HepG2 (cell line): ENCODE results near the gene LIFR. TPM values are rescaled to one million over a fixed set of nuclear protein-coding genes. Genes with fewer than 3 reads are reported as not detected.

ENCODE experiments used
- ATAC-seq: fragments of 200-7000 bp; cut with Tn5 transposase; 3 replicates; pipeline ENCODE4 v1.9.1; 2020; ENCODE audit warnings: mild to moderate bottlenecking, moderate library complexity
- BruUV-seq: library from RNA; stranded (reverse); fragments of 400-500 nt; replicated peaks from 2 replicates; lab custom pipeline; 2021; lab: Mats Ljungman, UMichigan
- CTCF ChIA-PET: fragments of 300-600 bp; formaldehyde crosslinking; extraction: SDS; loops from one replicate; lab custom pipeline; 2021; ENCODE audit warnings: low total read pairs, inconsistent platforms, low intra/inter-chr PET ratio; lab: Yijun Ruan, JAX
- POLR2A ChIA-PET: fragments of 350-600 bp; sonication (Branson Sonifier 250); formaldehyde crosslinking; loops from one replicate; lab custom pipeline; 2020; ENCODE audit warnings: antibody characterized with exemption, inconsistent platforms; lab: Yijun Ruan, JAX
- DNase-seq: peaks from one replicate; pipeline ENCODE4 v3.0.0-alpha.2; 2015; ENCODE audit warnings: low spot score
- FAIRE-seq: peaks from 3 replicates; lab custom pipeline; 2011; peaks lifted over from hg19 to GRCh38; lab: Jason Lieb, UNC
- H2AFZ ChIP-seq: one replicate; pipeline ENCODE4 v1.6.1; 2011; ENCODE audit warnings: low read length, inconsistent platforms
- H3K27ac ChIP-seq: fragments of 300-600 bp; 3 replicates; pipeline ENCODE4 v1.8.0; 2011; ENCODE audit warnings: mixed run types, mild to moderate bottlenecking, mixed read lengths, low read length, inconsistent platforms; ENCODE audit not compliant: insufficient read depth; ENCODE audit errors: extremely low read length
- H3K27me3 ChIP-seq, 2 experiments: fragments of 200-600 bp in 1 of 2; 2 replicates in 1 of 2; 3 replicates in 1 of 2; pipeline versions ENCODE4 v1.6.0 to v1.8.0; 2011; ENCODE audit warnings: low read length in 2 of 2, mild to moderate bottlenecking in 2 of 2, moderate library complexity in 2 of 2, inconsistent platforms in 1 of 2; ENCODE audit not compliant: insufficient read depth in 2 of 2, control insufficient read depth in 1 of 2
- H3K36me3 ChIP-seq, 2 experiments: fragments of 200-600 bp in 1 of 2; replicated peaks in 1 of 2; 2 replicates in 1 of 2; 3 replicates in 1 of 2; pipeline versions ENCODE4 v1.5.1 to v1.8.0; 2011; ENCODE audit warnings: low read length in 2 of 2, inconsistent platforms in 1 of 2; ENCODE audit not compliant: insufficient read depth in 2 of 2, control insufficient read depth in 1 of 2
- H3K4me1 ChIP-seq: 2 replicates; pipeline ENCODE4 v1.5.1; 2012; ENCODE audit warnings: low read length, inconsistent platforms; ENCODE audit not compliant: insufficient read depth
- H3K4me2 ChIP-seq: 2 replicates; pipeline ENCODE4 v1.6.0; 2011; ENCODE audit warnings: low read depth, low read length, inconsistent platforms
- H3K4me3 ChIP-seq, 3 experiments: fragments of 200-600 bp in 1 of 3; sonication (generic), shearing (Covaris generic) in 1 of 3; replicated peaks in 1 of 3; 2 replicates each; pipeline ENCODE4 v1.5.1; 2011 to 2016; ENCODE audit warnings: low read length in 3 of 3, inconsistent platforms in 2 of 3, low read depth in 2 of 3, mild to moderate bottlenecking in 2 of 3, control low read depth in 1 of 3, mixed read lengths in 1 of 3; ENCODE audit not compliant: insufficient read depth in 1 of 3
- H3K79me2 ChIP-seq: one replicate; pipeline ENCODE4 v1.6.1; 2011; ENCODE audit warnings: low read length, inconsistent platforms; ENCODE audit not compliant: insufficient read depth
- H3K9ac ChIP-seq: 2 replicates; pipeline ENCODE4 v1.6.0; 2011; ENCODE audit warnings: mild to moderate bottlenecking, low read depth, low read length, inconsistent platforms; ENCODE audit not compliant: insufficient read depth
- H3K9me3 ChIP-seq: 2 replicates; pipeline ENCODE4 v1.5.1; 2012; ENCODE audit warnings: mild to moderate bottlenecking, low read length
- H4K20me1 ChIP-seq: 2 replicates; pipeline ENCODE4 v1.6.0; 2011; ENCODE audit warnings: inconsistent platforms, mild to moderate bottlenecking, low read length, moderate library complexity; ENCODE audit not compliant: insufficient read depth
- FOXP1 ChIP-seq, 2 experiments: fragments of 450-650 bp in 1 of 2; IDR thresholded peaks; 2 replicates each; pipeline ENCODE4 v1.6.1; 2017 to 2018; ENCODE audit warnings: antibody characterized with exemption in 1 of 2
- MBD4 ChIP-seq: IDR thresholded peaks from 2 replicates; pipeline ENCODE4 v1.6.1; 2012; ENCODE audit warnings: low read length, inconsistent platforms, borderline replicate concordance
- PHF21A ChIP-seq: sonication (generic); formaldehyde crosslinking; IDR thresholded peaks from 2 replicates; pipeline ENCODE4 v1.5.0; 2020; ENCODE audit warnings: mild to moderate bottlenecking, missing genetic modification reagents
- SOX13 ChIP-seq, 3 experiments: fragments of 450-650 bp in 1 of 3; sonication (generic) in 1 of 3; formaldehyde crosslinking in 1 of 3; IDR thresholded peaks in 2 of 3; conservative IDR thresholded peaks in 1 of 3; 2 replicates each; pipeline versions ENCODE4 v1.5.0 to v1.6.1; 2016 to 2020; ENCODE audit warnings: antibody characterized with exemption in 1 of 3, mild to moderate bottlenecking in 1 of 3, missing compliant biosample characterization in 1 of 3, missing genetic modification reagents in 1 of 3, moderate library complexity in 1 of 3
- SP5 ChIP-seq: IDR thresholded peaks from 2 replicates; pipeline ENCODE4 v1.6.1; 2016; ENCODE audit warnings: low read depth, borderline replicate concordance
- WIZ ChIP-seq: sonication (generic); formaldehyde crosslinking; IDR thresholded peaks from 2 replicates; pipeline ENCODE4 v1.5.1; 2020; ENCODE audit warnings: mild to moderate bottlenecking, missing genetic modification reagents
- ZNF484 ChIP-seq: sonication (generic); formaldehyde crosslinking; IDR thresholded peaks from 2 replicates; pipeline ENCODE4 v1.5.1; 2020; ENCODE audit warnings: mild to moderate bottlenecking, low read depth, missing genetic modification reagents, borderline replicate concordance
- ZNF598 ChIP-seq: sonication (generic); formaldehyde crosslinking; IDR thresholded peaks from 2 replicates; pipeline ENCODE4 v1.5.1; 2020; ENCODE audit warnings: mild to moderate bottlenecking, missing genetic modification reagents, borderline replicate concordance
- ZNF891 ChIP-seq: sonication (generic); formaldehyde crosslinking; IDR thresholded peaks from 2 replicates; pipeline ENCODE4 v1.5.0; 2020; ENCODE audit warnings: mild to moderate bottlenecking, missing genetic modification reagents
- ZZZ3 ChIP-seq: sonication (generic); formaldehyde crosslinking; IDR thresholded peaks from 2 replicates; pipeline ENCODE4 v1.4.0; 2020; ENCODE audit warnings: missing genetic modification reagents, mild to moderate bottlenecking, borderline replicate concordance
- WGBS: methylation state at CpG from one replicate; pipeline ENCODE4 v1.1.6; 2017; ENCODE audit warnings: low lambda C conversion rate; 5-methylcytosine and 5-hydroxymethylcytosine counted together
- in situ Hi-C: cut with HindIII; loops from 2 replicates; pipeline ENCODE4 v1.10.0; 2017; ENCODE audit warnings: low pct_unique_long_range_greater_than_20kb; ENCODE audit not compliant: extremely low pct_ligation_motif_present
- intact Hi-C: fragments of 100-400 bp; cut with micrococcal nuclease; formaldehyde crosslinking; loops from one replicate; pipeline ENCODE4 v1.10.0; 2022; ENCODE audit not compliant: unreplicated experiment
- polyA plus RNA-seq, 8 experiments: library from polyadenylated mRNA; depleted of rRNA in 3 of 8; stranded (reverse) in 7 of 8; unstranded in 1 of 8; fragments of >200 nt; fragmentation: Illumina TruSeq in 4 of 8; extraction: Trizol in 4 of 8; gene quantifications; 2 replicates each; pipeline versions ENCODE4 v1.2.1 to v1.2.3, GENCODE V29; 2011 to 2016; ENCODE audit warnings: low read depth in 4 of 8, missing spikeins in 1 of 8, mixed read lengths in 1 of 8; ENCODE audit not compliant: insufficient read depth in 1 of 8
- total RNA-seq, 5 experiments: library from RNA; depleted of rRNA; stranded (reverse); fragments of >200 nt; fragmentation: Illumina TruSeq; extraction: Trizol; gene quantifications; 2 replicates each; pipeline ENCODE4 v1.2.3, GENCODE V29; 2016; ENCODE audit warnings: low read depth in 1 of 5
- TF ChIP-seq, protein P1 (sequence below): IDR thresholded peaks from 2 replicates; pipeline ENCODE4 v1.6.1; 2016; ENCODE audit warnings: mild to moderate bottlenecking, missing biosample characterization, missing genetic modification reagents
- TF ChIP-seq, protein P2 (sequence below): sonication (generic); formaldehyde crosslinking; IDR thresholded peaks from 2 replicates; pipeline ENCODE4 v1.4.0; 2020; ENCODE audit warnings: mild to moderate bottlenecking, missing genetic modification reagents

Gene LIFR
- total and polyA plus RNA-seq, 2 of the 13 experiments (the other 11 are each of a cell fraction or from before 2014, with no cell fraction given) = 6.3 to 25.2 TPM

DNA sequence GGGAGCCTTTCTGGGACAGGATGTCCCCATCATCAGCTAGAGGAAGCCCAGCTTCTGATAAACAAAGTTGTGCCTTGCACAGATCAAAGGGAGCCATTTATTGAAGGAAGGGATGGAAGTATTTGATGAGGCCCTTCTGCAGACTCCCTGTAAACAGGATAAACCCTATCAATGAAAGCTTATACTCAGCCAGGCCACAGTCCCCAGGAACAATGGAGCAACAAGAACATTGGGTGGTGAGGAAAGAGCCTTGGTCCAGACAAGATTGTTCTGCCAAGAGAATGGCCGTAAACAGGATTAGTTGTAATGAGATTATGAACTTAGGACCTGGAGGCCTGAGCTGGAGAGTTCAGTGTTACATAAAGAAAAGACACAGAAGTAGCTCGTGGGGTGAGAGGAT is 40.5 kb upstream of the LIFR start:
- H3K9me3 ChIP-seq = no peaks in the 10 kb centered on the region
- FAIRE-seq (no peak), DNase-seq (peak; percentile 3), ATAC-seq (no peak)
- TF ChIP-seq SP5 (CRISPR knock-in tag) (no peak), FOXP1 (IDR thresholded peaks at IDR 0.05) (no peak), FOXP1 (CRISPR knock-in tag; IDR thresholded peaks at IDR 0.05) (peak; percentile 26; the same call in 1 of the 2 replicates), SOX13 (IDR thresholded peaks at IDR 0.05) (no peak), SOX13 (CRISPR knock-in tag; conservative IDR thresholded peaks at IDR 0.05 in 1 of 2, IDR thresholded peaks at IDR 0.05 in 1 of 2) (0 out of 4 replicates have a peak, but pooled peaks of 1 of the 2 experiments have one; percentile 18), PHF21A (CRISPR knock-in tag) (no peak), ZNF598 (CRISPR knock-in tag) (no peak)
- no peak overlapping the region for H3K4me3 ChIP-seq
- no peak overlapping the region for H3K27ac ChIP-seq
- H3K9ac ChIP-seq = no peak overlapping the region
- H3K27me3 ChIP-seq = no peaks in the 10 kb centered on the region; a peak in 1 of 5 replicates
- WGBS = 2% methylated on average over 2 of the region's 2 CpGs
- H2AFZ ChIP-seq = no peak overlapping the region
- no peaks in the 10 kb centered on the region for H3K79me2 ChIP-seq
- no TSS peak for BruUV-seq
- intact Hi-C loops = no loop called here
- H3K4me2 ChIP-seq = no peak overlapping the region
- peaks cover 12% of the 10 kb centered on the region; the same call in 1 of the 2 replicates for H3K4me1 ChIP-seq
- H4K20me1 ChIP-seq = no peaks in the 10 kb centered on the region
- ChIA-PET POLR2A (no interaction called here), CTCF (no interaction called here)
- H3K36me3 ChIP-seq = no peaks in the 10 kb centered on the region
- in situ Hi-C loops = no loop called here

DNA sequence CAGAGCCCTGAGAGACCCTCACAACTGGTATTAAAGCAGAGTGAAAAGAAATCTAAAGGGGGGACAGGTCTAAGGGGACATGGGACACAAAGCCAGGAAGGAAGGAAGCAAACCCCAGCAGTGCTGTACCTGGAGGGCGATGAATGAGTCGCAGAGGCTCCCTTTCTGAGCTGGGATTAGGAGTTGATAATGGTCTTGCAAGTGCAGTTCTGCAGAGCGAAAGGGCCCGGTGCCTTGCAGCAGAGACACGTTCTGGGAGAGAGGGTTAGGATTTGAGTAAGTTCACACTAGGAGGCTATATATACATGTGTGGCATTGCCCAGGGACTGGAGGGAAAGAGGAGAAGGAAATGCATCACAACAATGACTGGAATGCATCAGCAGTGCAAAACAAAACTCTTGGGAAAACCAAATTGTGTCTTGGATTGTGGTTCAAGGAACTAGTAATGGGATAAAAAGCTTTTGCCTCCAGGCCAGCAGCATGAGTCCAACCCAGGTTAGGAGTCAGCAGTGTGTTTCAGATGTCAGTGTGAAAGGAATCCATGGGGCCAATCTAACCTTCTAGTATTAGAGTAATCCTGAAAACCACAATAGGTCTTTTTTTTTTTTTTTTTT is 38.8 kb upstream of the LIFR start:
- no peak for DNase-seq
- Histone ChIP-seq H3K27ac (no peak overlapping the region), H3K4me2 (no peak overlapping the region), H3K9ac (no peak overlapping the region), H3K9me3 (no peaks in the 10 kb centered on the region), H2AFZ (no peak overlapping the region), H3K4me1 (peaks cover 12% of the 10 kb centered on the region; the same call in 1 of the 2 replicates), H3K4me3 (no peak overlapping the region), H4K20me1 (no peaks in the 10 kb centered on the region), H3K36me3 (no peaks in the 10 kb centered on the region), H3K79me2 (no peaks in the 10 kb centered on the region), H3K27me3 (no peaks in the 10 kb centered on the region; a peak in 1 of 5 replicates)
- in situ Hi-C loops (no loop called here), intact Hi-C loops (no loop called here)
- ChIA-PET POLR2A (no interaction called here), CTCF (no interaction called here)
- ATAC-seq = no peak
- BruUV-seq = no TSS peak
- no peak for FAIRE-seq
- 53% methylated on average over 5 of the region's 5 CpGs for WGBS
- TF ChIP-seq WIZ (CRISPR knock-in tag) (no peak), ZZZ3 (CRISPR knock-in tag) (no peak), ZNF891 (no peak), ZNF484 (CRISPR knock-in tag) (no peak), MBD4 (no peak)
- TF ChIP-seq, protein P1, sequence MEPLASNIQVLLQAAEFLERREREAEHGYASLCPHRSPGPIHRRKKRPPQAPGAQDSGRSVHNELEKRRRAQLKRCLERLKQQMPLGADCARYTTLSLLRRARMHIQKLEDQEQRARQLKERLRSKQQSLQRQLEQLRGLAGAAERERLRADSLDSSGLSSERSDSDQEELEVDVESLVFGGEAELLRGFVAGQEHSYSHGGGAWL = no peak
- TF ChIP-seq, protein P2, sequence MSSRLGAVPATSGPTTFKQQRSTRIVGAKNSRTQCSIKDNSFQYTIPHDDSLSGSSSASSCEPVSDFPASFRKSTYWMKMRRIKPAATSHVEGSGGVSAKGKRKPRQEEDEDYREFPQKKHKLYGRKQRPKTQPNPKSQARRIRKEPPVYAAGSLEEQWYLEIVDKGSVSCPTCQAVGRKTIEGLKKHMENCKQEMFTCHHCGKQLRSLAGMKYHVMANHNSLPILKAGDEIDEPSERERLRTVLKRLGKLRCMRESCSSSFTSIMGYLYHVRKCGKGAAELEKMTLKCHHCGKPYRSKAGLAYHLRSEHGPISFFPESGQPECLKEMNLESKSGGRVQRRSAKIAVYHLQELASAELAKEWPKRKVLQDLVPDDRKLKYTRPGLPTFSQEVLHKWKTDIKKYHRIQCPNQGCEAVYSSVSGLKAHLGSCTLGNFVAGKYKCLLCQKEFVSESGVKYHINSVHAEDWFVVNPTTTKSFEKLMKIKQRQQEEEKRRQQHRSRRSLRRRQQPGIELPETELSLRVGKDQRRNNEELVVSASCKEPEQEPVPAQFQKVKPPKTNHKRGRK = no peak
